Myocyte (in vitro differentiated cells): Measurements from ENCODE around the gene TUBGCP6. TPM values are rescaled to one million over a fixed set of nuclear protein-coding genes. Genes with fewer than 3 reads are reported as not detected.
"Not testable (repeated sequence)": the region's sequence is repeated elsewhere in the genome, so short reads cannot be mapped to it uniquely, and the experiment has no call there.

Experiments used
- DNase-seq: peaks from one replicate; pipeline ENCODE4 v3.0.0-alpha.2; 2012; ENCODE audit warnings: low read depth
- total RNA-seq: library from RNA; depleted of rRNA; stranded (reverse); fragments of >200 nt; gene quantifications from 2 replicates; pipeline ENCODE4 v1.2.3, GENCODE V29; 2014

The TUBGCP6 gene
- total RNA-seq, 1 donor from 2014 or later: 33.7 TPM

DNA sequence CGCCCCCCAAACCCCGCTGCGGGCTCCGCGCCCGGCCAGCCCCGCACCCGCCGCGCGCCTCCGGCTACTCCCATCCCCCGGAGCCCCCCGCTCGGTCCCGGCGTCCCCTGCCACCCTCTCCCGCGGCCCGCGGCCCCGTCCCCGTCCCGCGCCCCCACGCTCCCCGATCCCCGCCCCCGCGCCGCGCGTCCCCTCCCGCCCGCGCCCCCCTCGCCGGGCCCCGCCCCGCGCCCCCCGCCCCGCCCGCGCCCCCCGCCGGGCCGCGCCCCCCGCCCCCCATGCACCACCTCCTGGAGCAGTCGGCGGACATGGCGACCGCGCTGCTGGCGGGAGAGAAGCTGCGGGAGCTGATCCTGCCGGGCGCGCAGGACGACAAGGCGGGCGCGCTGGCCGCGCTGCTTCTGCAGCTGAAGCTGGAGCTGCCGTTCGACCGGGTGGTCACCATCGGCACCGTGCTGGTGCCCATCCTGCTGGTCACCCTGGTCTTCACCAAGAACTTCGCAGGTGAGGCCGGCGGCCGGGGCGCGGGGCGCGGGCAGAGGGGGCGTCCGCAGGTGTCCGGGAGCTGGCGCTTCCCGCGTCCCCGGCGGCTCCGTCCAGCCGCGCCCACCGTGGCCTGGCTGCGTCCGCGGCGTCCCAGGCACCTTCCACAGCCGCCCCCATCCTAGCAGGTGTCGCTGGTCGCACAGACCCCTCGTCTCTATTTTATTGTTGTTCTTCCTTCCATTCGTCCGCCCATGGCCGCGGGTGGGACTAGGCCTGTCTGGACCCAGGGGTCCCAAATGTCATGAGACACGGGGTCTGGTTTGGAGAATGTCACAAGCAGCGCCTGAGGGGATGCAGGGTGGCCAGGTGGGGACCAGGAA, 74.1 kb downstream of the TUBGCP6 start, which contains the start of gene PANX2:
Gene PANX2 (plus strand): TSS at position 279 of the 866 bp plus-strand sequence. CDS start 0 bp downstream, at position 279.
- DNase-seq: no peak

GRCh38 chr22:50169774-50170341, 75.0 kb downstream of the TUBGCP6 start:
- DNase-seq: no peak

- DNase-seq: no peak
Observed at GRCh38 chr22:50169181-50169759, 75.6 kb downstream of the TUBGCP6 start.

GRCh38 chr22:50168490-50169180, 76.2 kb downstream of the TUBGCP6 start:
- not testable (repeated sequence) for DNase-seq

DNA sequence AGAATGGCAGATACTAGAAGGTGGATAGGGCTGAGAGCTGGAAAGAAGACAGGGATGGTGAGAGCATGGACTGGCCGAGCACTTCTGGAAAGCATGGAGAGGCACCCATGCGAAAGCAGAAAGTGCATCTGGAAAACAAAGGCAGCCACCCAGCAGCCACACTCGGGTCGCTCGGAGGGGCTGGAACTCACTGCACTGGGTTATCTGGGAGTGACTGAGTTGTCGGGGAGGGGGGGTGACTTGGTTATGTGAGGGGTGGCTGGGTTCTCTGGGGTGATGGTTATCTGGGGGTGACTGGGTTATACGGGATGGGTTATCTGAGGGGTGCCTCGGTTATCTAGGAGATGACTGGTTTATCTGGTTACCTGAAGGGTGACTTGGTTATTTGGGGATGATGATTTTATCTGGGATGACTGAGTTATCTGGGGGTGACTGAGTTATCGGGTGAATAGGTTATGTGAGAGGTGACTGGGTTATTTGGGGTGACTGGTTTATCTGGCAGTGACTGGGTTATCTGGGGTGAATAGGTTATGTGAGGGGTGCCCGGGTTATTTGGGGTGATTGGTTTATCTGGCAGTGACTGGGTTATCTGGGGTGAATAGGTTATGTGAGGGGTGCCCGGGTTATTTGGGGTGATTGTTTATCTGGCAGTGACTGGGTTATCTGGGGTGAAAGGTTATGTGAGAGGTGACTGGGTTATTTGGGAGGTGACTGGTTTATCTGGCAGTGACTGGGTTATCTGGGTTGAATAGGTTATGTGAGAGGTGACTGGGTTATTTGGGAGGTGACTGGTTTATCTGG, 76.9 kb downstream of the TUBGCP6 start:
- DNase-seq: no peak

Other genes starting within 250 kb of the TUBGCP6 start
- gene IL17REL, start 232.3 kb downstream of the TUBGCP6 start, total RNA-seq: not detected in 2 replicates
- gene TTLL8, start 186.7 kb downstream of the TUBGCP6 start, total RNA-seq: not detected in 2 replicates
- gene MLC1, start 159.6 kb downstream of the TUBGCP6 start, total RNA-seq: not detected in 2 replicates
- gene MOV10L1, start 155.0 kb downstream of the TUBGCP6 start, total RNA-seq: 0.16 and 0.83 TPM in 2 replicates
- 0.08 and 0.26 TPM in 2 replicates for gene PANX2, start 74.3 kb downstream of the TUBGCP6 start, total RNA-seq
- 16.3 and 26.3 TPM in 2 replicates for gene TRABD, start 59.1 kb downstream of the TUBGCP6 start, total RNA-seq
- 30.8 and 34.4 TPM in 2 replicates for gene SELENOO, start 44.0 kb downstream of the TUBGCP6 start, total RNA-seq
- 12.9 and 22.5 TPM in 2 replicates for gene HDAC10, start 6.2 kb upstream of the TUBGCP6 start, total RNA-seq
- gene MAPK12, start 16.7 kb upstream of the TUBGCP6 start, total RNA-seq: 27.9 and 30.0 TPM in 2 replicates
- gene MAPK11, start 25.4 kb upstream of the TUBGCP6 start, total RNA-seq: 3.2 and 3.3 TPM in 2 replicates
- gene PLXNB2, start 62.6 kb upstream of the TUBGCP6 start, total RNA-seq: 112 and 163 TPM in 2 replicates
- 4.7 TPM in 2 replicates for gene DENND6B, start 82.0 kb upstream of the TUBGCP6 start, total RNA-seq
- gene PPP6R2, start 98.3 kb upstream of the TUBGCP6 start, total RNA-seq: 65.8 and 74.8 TPM in 2 replicates
- 121 and 127 TPM in 2 replicates for gene SBF1, start 230.0 kb upstream of the TUBGCP6 start, total RNA-seq
- 0.67 and 1.6 TPM in 2 replicates for gene ADM2, start 236.5 kb upstream of the TUBGCP6 start, total RNA-seq
- gene MIOX, start 241.8 kb upstream of the TUBGCP6 start, total RNA-seq: not detected in 2 replicates